ENCODE results near the gene NKX6-2. TPM values are rescaled to one million over a fixed set of nuclear protein-coding genes. Genes with fewer than 3 reads are reported as not detected.
"Not testable (repeated sequence)": the region's sequence is repeated elsewhere in the genome, so short reads cannot be mapped to it uniquely, and the experiment has no call there.

Gene NKX6-2
- polyA plus RNA-seq, 1 experiment = not detected

GRCh38 chr10:132777441-132777840, 8.5 kb downstream of the NKX6-2 start:
- Histone ChIP-seq H3K4me3 (ENCODE audit: low read depth, low read length) (no peak overlapping the region), H3K36me3 (ENCODE audit: control insufficient read depth, insufficient read depth, low read length) (peaks cover 19% of the 10 kb centered on the region), H3K27me3 (ENCODE audit: control insufficient read depth, insufficient read depth, low read length) (no peaks in the 10 kb centered on the region)
- no peak for DNase-seq (ENCODE audit: low read depth)
- CTCF ChIA-PET = no interaction called here
- no peak for TF ChIP-seq CTCF (IDR thresholded peaks at IDR 0.05; ENCODE audit: insufficient read depth, low read depth, low read length)
- POLR2A ChIA-PET = no interaction called here

DNA sequence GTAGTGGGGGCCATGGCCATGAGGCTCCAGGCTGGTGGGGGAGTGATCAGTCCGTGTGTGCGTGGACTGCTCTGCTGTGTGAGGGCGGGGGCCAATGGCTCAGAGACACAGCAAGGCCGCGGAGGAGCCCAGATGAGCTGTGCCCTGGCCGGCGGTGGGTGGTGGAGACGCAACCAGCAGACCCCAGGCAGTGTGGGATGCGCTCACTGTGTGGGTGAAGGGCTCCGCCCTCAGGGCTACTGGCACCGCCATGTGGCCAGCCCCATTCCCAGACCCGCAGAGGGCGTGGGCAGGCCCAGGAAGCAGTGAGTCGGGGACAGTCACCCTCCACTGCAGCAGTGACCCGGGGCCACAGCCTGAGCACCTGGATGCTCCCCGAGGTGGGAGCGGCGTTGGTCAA, 9.1 kb downstream of the NKX6-2 start:
- DNase-seq (ENCODE audit: low read depth) = no peak
- CTCF ChIA-PET = no interaction called here
- POLR2A ChIA-PET = no interaction called here
- Histone ChIP-seq H3K4me3 (ENCODE audit: low read depth, low read length) (no peak overlapping the region), H3K36me3 (ENCODE audit: control insufficient read depth, insufficient read depth, low read length) (peaks cover 19% of the 10 kb centered on the region), H3K27me3 (ENCODE audit: control insufficient read depth, insufficient read depth, low read length) (no peaks in the 10 kb centered on the region)
- no peak for TF ChIP-seq CTCF (IDR thresholded peaks at IDR 0.05; ENCODE audit: insufficient read depth, low read depth, low read length)

- no peak for TF ChIP-seq CTCF (IDR thresholded peaks at IDR 0.05; ENCODE audit: insufficient read depth, low read depth, low read length)
- H3K27me3 ChIP-seq (ENCODE audit: control insufficient read depth, insufficient read depth, low read length) = no peaks in the 10 kb centered on the region
- no peak overlapping the region for H3K4me3 ChIP-seq (ENCODE audit: low read depth, low read length)
- ChIA-PET CTCF (no interaction called here), POLR2A (no interaction called here)
- peaks cover 17% of the 10 kb centered on the region for H3K36me3 ChIP-seq (ENCODE audit: control insufficient read depth, insufficient read depth, low read length)
- no peak for DNase-seq (ENCODE audit: low read depth)
Observed at GRCh38 chr10:132776186-132776585, 9.8 kb downstream of the NKX6-2 start.

- DNase-seq (ENCODE audit: low read depth) = no peak
- H3K36me3 ChIP-seq (ENCODE audit: control insufficient read depth, insufficient read depth, low read length) = peaks cover 18% of the 10 kb centered on the region
- no peaks in the 10 kb centered on the region for H3K27me3 ChIP-seq (ENCODE audit: control insufficient read depth, insufficient read depth, low read length)
- TF ChIP-seq CTCF (IDR thresholded peaks at IDR 0.05; ENCODE audit: insufficient read depth, low read depth, low read length) = no peak
- no peak overlapping the region for H3K4me3 ChIP-seq (ENCODE audit: low read depth, low read length)
- ChIA-PET POLR2A (no interaction called here), CTCF (no interaction called here)
Observed at GRCh38 chr10:132774902-132775863, 10.8 kb downstream of the NKX6-2 start.

- Histone ChIP-seq H3K27me3 (ENCODE audit: control insufficient read depth, insufficient read depth, low read length) (no peaks in the 10 kb centered on the region), H3K36me3 (ENCODE audit: control insufficient read depth, insufficient read depth, low read length) (peaks cover 19% of the 10 kb centered on the region), H3K4me3 (ENCODE audit: low read depth, low read length) (no peak overlapping the region)
- TF ChIP-seq CTCF (IDR thresholded peaks at IDR 0.05; ENCODE audit: insufficient read depth, low read depth, low read length) = no peak
- no peak for DNase-seq (ENCODE audit: low read depth)
- ChIA-PET POLR2A (no interaction called here), CTCF (no interaction called here)
Observed at GRCh38 chr10:132774181-132774901, 11.6 kb downstream of the NKX6-2 start.

DNA sequence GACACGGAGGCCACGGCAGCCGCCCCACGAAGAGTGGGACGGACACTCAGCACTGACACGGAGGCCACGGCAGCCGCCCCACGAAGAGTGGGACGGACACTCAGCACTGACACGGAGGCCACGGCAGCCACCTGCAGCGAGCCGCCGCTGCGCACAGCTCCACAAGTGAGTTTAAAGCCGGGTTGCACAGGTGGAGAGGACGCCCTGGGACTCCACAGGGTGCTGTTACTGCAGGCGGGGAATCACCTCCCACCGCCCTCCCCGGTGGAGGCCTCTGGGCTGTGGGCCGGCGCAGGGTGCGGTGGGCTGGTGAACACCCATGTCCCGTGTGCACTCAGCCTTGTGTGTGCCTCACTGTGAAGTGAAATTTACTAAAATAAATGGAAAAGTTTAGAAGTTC, 13.1 kb downstream of the NKX6-2 start:
- H3K27me3 ChIP-seq (ENCODE audit: control insufficient read depth, insufficient read depth, low read length); H3K4me3 ChIP-seq (ENCODE audit: low read depth, low read length); CTCF ChIA-PET; POLR2A ChIA-PET; DNase-seq (ENCODE audit: low read depth): not testable (repeated sequence)
- peaks cover 13% of the 10 kb centered on the region for H3K36me3 ChIP-seq (ENCODE audit: control insufficient read depth, insufficient read depth, low read length)
